HG03342 (cell line): ENCODE data around the gene POGLUT3.

Experiments used
- ATAC-seq: cut with Tn5 transposase; IDR thresholded peaks from one replicate; pipeline ENCODE4 v1.9.1; 2021; ENCODE audit warnings: mild to moderate bottlenecking, moderate library complexity; ENCODE audit not compliant: unreplicated experiment

Gene POGLUT3

DNA sequence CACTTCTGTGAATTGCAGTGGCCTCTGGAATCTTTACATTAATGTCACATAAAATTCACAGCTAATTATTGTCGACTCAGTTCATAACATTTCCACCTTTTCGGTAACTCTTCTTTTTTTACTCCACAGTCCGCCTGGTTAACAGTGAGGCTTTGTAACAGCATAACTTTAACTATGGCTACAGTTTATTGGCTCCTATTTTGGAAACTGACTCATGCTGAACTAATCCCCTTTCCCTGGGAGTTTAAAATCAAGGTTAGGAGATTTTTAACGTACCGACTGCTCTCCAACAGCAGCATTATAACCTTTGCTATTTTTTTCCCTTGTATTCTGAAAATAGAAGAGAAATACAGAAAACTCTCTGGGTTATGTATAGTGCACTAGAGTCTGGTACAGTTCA lies 3.2 kb upstream of the POGLUT3 start:
- no peak for ATAC-seq

DNA sequence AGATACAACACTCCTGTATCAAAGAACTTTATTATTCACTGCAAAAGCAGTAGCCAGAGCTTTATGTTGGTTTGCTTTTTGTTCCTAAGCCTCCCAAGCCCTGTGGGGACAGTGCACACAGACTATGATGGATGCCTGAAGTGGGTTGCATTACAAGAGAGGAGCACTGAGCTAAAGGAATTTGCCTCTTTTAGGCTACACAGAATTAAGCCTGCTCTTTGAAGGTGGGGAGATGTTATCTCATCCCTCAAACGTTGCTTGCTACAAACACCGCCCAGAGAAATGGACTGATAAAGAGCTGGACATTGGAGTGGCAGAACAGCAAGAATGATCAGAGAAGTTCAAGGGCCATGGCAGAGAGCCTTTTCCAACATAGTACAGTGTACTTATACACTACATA lies 2.5 kb upstream of the POGLUT3 start:
- no peak for ATAC-seq

- no peak for ATAC-seq
Measured at GRCh38 chr11:108500169-108500568, 2.0 kb upstream of the POGLUT3 start.

GRCh38 chr11:108498816-108499408 lies 728 bp upstream of the POGLUT3 start:
- ATAC-seq = no peak

GRCh38 chr11:108497317-108498045 lies 703 bp downstream of the POGLUT3 start:
- ATAC-seq = peak; percentile 49

GRCh38 chr11:108496643-108497256 lies 1.4 kb downstream of the POGLUT3 start:
- no peak for ATAC-seq

DNA sequence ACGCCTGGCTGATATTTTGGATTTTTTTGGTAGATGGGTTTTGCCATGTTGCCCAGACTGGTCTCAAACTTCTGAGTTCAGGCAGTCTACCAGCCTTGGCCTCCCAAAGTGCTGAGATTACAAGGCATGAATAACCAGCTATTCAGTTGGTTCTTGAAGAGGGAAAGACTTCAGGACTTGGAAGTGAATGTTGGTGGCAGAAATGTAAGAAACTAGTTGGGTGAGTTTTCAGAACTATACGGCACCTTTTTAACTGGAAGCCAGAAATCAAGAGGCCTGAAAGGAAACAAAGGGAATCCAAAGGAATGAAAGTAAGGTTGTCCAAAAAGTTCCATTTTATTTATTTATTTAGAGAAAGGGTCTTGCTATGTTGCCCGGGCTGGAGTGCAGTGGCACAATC lies 2.9 kb downstream of the POGLUT3 start:
- ATAC-seq = no peak

DNA sequence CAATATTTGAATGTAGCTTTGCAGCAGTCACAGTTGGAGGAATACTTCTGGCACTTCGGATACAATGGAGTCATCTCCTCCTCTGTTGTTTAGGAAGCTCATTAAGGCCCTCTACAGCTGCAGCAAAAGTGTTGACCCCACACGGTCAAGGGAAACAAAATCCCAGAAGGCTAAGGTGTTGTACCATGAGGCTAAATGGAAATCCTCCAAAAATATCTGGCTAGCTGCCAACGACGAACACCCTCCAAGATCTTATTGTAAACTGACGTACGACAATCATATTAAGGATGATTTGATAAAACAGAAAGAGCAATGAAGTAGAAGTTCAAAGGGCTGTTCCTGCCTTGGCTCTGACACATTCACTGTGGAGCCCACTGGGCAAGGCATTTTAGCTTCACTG lies 4.0 kb downstream of the POGLUT3 start:
- no peak for ATAC-seq

DNA sequence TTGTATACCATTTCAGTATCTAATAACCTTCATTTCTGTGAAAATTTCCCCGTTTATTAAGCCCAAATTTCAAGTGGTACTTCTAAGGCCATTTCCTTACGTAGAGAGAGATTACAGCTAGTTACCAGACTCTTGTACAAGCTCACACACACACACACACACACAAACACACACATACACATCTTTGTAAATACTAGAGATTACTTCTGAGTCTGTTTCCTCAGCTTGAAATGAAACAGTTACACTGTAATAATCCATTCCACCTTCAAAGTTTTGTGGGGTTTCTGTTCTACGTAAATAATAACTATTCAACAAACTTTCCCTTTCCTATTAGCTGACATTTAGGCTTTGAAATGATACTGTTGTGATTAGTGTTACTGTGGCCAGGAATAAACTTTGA lies 6.2 kb downstream of the POGLUT3 start:
- no peak for ATAC-seq

- ATAC-seq = no peak
Measured at GRCh38 chr11:108486828-108487227, 11.4 kb downstream of the POGLUT3 start.

DNA sequence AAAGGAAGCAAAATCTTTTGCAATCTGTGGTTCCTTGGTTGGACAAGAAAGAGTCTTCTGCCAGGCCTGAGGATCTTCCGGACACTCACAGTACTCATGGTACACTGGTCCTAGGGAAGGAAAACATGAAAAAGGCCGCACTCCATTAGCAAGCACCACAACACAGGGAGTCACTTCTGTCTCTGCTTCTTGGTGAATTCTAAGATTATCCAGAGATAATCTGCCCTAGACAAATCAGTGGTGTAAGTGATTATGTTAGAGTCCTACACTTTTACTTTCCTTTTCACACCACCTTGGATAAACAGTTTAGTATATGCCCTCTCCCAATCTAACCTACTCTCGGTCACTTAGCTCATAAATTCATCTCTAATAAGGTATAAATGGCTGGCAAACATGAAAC lies 11.9 kb downstream of the POGLUT3 start:
- ATAC-seq = no peak

- no peak for ATAC-seq
Measured at GRCh38 chr11:108483163-108483562, 15.0 kb downstream of the POGLUT3 start.

DNA sequence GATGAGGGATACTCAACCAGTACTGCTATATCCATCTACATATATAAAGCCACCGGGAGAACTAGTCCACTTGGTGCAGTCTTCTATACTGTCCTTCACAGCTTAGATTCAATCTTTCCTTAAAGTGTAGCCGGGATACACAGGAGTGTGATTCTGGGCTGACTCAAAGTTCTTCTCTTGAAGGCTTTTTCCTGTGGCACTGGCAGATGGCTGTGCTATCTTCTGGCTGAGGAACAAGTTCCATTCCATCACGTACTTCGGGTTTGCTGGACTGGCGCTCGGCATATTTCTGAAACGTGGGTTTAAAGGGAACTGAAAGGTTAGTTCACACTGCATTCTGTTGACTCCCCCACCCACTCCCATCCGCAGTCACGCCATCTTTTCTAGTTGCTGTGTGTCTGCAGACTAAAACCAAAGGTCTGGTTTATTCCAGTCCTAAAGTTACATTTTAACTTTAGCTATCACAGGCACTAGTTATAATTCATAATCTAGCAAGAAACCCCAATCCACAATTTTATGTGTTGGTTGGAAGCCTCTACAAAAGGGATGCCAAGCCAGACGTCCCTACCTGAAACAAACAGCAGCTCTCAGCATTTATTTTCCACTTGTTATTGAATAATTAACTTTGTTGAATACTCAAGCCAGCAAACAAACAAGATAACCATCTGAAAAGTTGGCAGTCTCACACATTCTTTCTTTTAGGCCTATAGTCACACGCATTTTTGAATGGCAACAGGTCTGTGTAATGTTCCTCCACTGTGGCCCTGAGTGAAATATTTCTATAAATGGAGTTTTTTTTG lies 23.3 kb downstream of the POGLUT3 start:
- no peak for ATAC-seq

- ATAC-seq = no peak
Measured at GRCh38 chr11:108472681-108473080, 25.5 kb downstream of the POGLUT3 start.

- ATAC-seq = no peak
Measured at GRCh38 chr11:108468478-108468864, 29.7 kb downstream of the POGLUT3 start.

DNA sequence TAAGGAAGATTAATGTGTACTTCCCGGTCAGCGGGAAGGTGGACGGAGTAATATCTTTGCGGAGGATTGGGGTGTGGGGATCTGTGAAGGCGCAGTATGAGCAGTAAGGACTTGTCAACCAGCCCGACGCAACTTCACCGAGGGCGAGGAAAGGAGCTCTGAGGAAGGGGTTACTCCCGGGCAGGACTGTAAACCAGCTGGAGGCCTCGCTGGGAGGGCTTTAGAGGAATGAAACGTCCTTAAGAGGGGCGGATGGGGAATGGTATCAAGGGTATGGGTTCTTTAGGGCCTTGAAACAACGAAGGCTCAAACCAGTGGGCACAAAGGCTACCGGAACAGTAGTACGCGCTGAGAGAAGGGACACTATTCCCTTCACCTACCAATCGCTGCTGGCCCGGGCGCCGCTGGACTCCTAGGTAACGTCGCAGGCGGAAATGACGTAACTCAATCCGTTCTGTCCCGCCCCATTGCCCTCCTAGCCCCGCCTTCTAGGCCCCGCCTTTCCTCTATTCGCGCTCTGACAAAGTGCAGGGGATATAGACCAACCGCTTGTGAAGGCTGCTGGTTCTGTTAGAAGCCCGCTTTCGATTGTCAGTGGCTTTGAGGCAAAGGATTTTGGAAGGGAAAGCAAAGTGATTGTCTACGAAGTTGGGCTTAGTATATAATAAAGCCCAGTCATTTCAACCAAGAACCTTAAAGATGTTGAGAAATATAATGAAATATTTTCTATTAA lies 30.9 kb downstream of the POGLUT3 start, which contains the start of gene C11orf65:
Gene C11orf65 (minus strand): TSS at position 439 of the 733 bp plus-strand sequence. CDS start 5,970 bp downstream, outside the sequence.
- ATAC-seq = peak; percentile 98

DNA sequence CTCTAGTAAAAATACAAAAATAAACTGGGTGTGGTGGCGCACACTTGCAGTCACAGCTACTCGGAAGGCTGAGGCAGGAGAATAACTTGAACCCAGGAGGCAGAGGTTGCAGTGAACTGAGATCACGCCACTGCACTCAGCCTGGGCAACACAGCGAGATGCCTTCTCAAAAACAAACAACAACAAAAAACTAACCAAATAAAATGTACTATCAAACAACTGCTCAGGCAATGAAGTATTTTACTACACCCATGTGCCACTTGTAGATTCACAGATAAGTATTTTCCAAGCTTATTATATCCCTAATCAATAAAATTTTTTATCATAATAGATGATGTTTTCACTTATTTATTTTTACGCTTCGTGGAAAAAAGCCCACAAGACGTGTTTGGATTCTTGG lies 31.8 kb downstream of the POGLUT3 start:
- ATAC-seq = no peak

DNA sequence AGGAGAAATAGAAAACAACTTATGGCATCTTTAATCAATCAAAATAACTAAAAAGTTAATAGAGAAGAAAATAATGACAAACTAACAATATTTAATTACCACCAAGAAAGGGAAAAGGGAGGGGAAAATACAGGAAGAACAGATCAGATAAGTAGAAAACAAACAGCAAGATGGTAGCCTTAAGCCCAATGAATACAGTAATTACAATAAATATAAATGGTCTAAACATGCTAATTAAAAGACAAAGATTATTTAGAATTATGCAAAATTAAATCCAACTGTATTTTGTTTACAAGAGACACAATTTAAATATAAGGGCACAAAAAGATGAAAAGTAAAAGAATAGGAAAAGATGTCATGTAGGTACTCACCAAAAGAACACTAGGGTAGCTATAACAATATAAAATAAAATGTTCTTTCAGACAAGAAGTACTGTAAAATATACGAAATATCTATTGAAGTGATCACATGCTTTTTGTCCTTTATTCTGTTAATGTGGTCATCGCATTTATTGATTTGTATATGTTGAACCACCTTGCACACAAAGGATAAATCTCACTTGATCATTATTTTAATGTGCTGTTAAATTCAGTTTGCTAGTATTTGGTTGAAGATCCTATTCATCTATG lies 44.9 kb downstream of the POGLUT3 start:
- ATAC-seq = no peak
